B cell (primary cell): ENCODE data around the gene NUP210. TPM values are rescaled to one million over a fixed set of nuclear protein-coding genes. Genes with fewer than 3 reads are reported as not detected.
A peak's percentile ranks its signal among the peaks of the same experiment; 100 is the strongest.

Source experiments
- ATAC-seq: fragments of 200-7000 bp; cut with Tn5 transposase; one replicate; pipeline ENCODE4 v1.10.0; 2021; ENCODE audit warnings: low read depth, mild to moderate bottlenecking, moderate number of reproducible peaks, moderate library complexity
- CTCF ChIA-PET: fragments of 350-600 bp; sonication (Branson Sonifier 250); formaldehyde crosslinking; loops from one replicate; lab custom pipeline; 2021; ENCODE audit warnings: antibody characterized with exemption, inconsistent platforms; lab: Charles Lee
- POLR2A ChIA-PET: fragments of 350-600 bp; sonication (Branson Sonifier 250); formaldehyde crosslinking; loops from one replicate; lab custom pipeline; 2021; ENCODE audit warnings: antibody characterized with exemption; lab: Charles Lee
- DNase-seq: peaks from one replicate; pipeline ENCODE4 v3.0.0; 2013
- H2AFZ ChIP-seq: 2 replicates; pipeline ENCODE4 v1.6.1; 2012; ENCODE audit warnings: mild to moderate bottlenecking, low read depth, low read length; ENCODE audit not compliant: insufficient read depth, poor library complexity, severe bottlenecking
- H3K27ac ChIP-seq, 2 donors: 1 replicate in 1 of 2; 2 replicates in 1 of 2; pipeline ENCODE4 v1.5.1; 2012 to 2013; ENCODE audit warnings: low read length in 2 of 2, mild to moderate bottlenecking in 2 of 2, moderate library complexity in 1 of 2
- H3K27me3 ChIP-seq, 4 experiments: fragments of 200-600 bp in 1 of 4; sonication (generic) in 1 of 4; replicated peaks in 1 of 4; 1 replicate in 2 of 4; 2 replicates in 2 of 4; pipeline versions ENCODE4 v1.6.1 to v1.7.0; 2013 to 2016; ENCODE audit warnings: low read length in 3 of 4, mild to moderate bottlenecking in 2 of 4, mixed read lengths in 1 of 4, moderate library complexity in 1 of 4; ENCODE audit not compliant: insufficient read depth in 4 of 4, control insufficient read depth in 3 of 4; ENCODE audit errors: control extremely low read depth in 1 of 4
- H3K36me3 ChIP-seq, 2 experiments: replicated peaks in 1 of 2; 1 replicate in 1 of 2; 2 replicates in 1 of 2; pipeline versions ENCODE4 v1.6.1 to v1.7.1; 2013; ENCODE audit warnings: low read length in 1 of 2; ENCODE audit not compliant: insufficient read depth in 2 of 2, control insufficient read depth in 1 of 2; ENCODE audit errors: control extremely low read depth in 1 of 2, extremely low read depth in 1 of 2
- H3K4me1 ChIP-seq, 2 donors: fragments of 200-600 bp in 1 of 2; sonication (generic) in 1 of 2; 1 replicate in 1 of 2; 2 replicates in 1 of 2; pipeline versions ENCODE4 v1.5.1 to v1.6.1; 2013 to 2017; ENCODE audit warnings: low read length in 2 of 2; ENCODE audit not compliant: control insufficient read depth in 2 of 2, insufficient read depth in 2 of 2
- H3K4me2 ChIP-seq: replicated peaks from 2 replicates; pipeline ENCODE3; 2012; ENCODE audit warnings: mild to moderate bottlenecking, low read depth, low read length; ENCODE audit not compliant: poor library complexity, severe bottlenecking
- H3K4me3 ChIP-seq, 5 experiments: fragments of 200-600 bp in 1 of 5; sonication (generic) in 1 of 5; 1 replicate in 3 of 5; 2 replicates in 2 of 5; pipeline versions ENCODE4 v1.5.1 to v1.7.0; 2011 to 2016; ENCODE audit warnings: low read length in 4 of 5, mild to moderate bottlenecking in 4 of 5, low read depth in 2 of 5, control low read depth in 1 of 5, moderate library complexity in 1 of 5; ENCODE audit not compliant: insufficient read depth in 1 of 5; ENCODE audit errors: control extremely low read depth in 1 of 5, extremely low read depth in 1 of 5
- H3K79me2 ChIP-seq: fragments of 200-600 bp; sonication (generic); one replicate; pipeline ENCODE4 v1.6.0; 2016; ENCODE audit warnings: low read length; ENCODE audit not compliant: control insufficient read depth, insufficient read depth
- H3K9ac ChIP-seq: fragments of 200-600 bp; sonication (generic); 2 replicates; pipeline ENCODE4 v1.6.1; 2017; ENCODE audit warnings: mild to moderate bottlenecking, low read length, moderate library complexity
- H3K9me3 ChIP-seq, 3 donors: one replicate each; pipeline versions ENCODE4 v1.6.1 to v1.7.1; 2013; ENCODE audit warnings: low read length in 2 of 3; ENCODE audit not compliant: control insufficient read depth in 2 of 3, insufficient read depth in 1 of 3; ENCODE audit errors: control extremely low read depth in 1 of 3
- H4K20me1 ChIP-seq: 2 replicates; pipeline ENCODE4 v1.6.0; 2012; ENCODE audit warnings: mild to moderate bottlenecking, low read length; ENCODE audit not compliant: insufficient read depth, control insufficient read depth, poor library complexity, severe bottlenecking
- H3K27ac Mint-ChIP-seq: one replicate; pipeline ENCODE4 v1.8.0; 2021; ENCODE audit warnings: mixed read lengths
- H3K27me3 Mint-ChIP-seq: one replicate; pipeline ENCODE4 v1.8.0; 2021; ENCODE audit warnings: mixed read lengths
- H3K4me1 Mint-ChIP-seq: one replicate; pipeline ENCODE4 v1.8.0; 2021; ENCODE audit warnings: mixed read lengths
- H3K4me3 Mint-ChIP-seq: one replicate; pipeline ENCODE4 v1.8.0; 2021; ENCODE audit warnings: mixed read lengths
- H3K9me3 Mint-ChIP-seq: one replicate; pipeline ENCODE4 v1.8.0; 2022; ENCODE audit warnings: mixed read lengths; ENCODE audit not compliant: insufficient read depth
- EZH2 ChIP-seq: IDR thresholded peaks from 2 replicates; pipeline ENCODE4 v1.6.1; 2012; ENCODE audit warnings: borderline replicate concordance, low read depth, mild to moderate bottlenecking, moderate library complexity, low read length; ENCODE audit not compliant: insufficient read depth, poor library complexity, severe bottlenecking
- WGBS: methylation state at CpG from one replicate; pipeline ENCODE4 v1.1.5; 2013; ENCODE audit warnings: missing lambda C conversion rate; ENCODE audit not compliant: insufficient coverage; 5-methylcytosine and 5-hydroxymethylcytosine counted together
- intact Hi-C: fragments of 100-400 bp; cut with micrococcal nuclease; formaldehyde crosslinking; loops from one replicate; pipeline ENCODE4 v1.10.0; 2022
- polyA plus RNA-seq: library from polyadenylated mRNA; depleted of rRNA; stranded (reverse); fragments of >200 nt; gene quantifications from 2 replicates; pipeline ENCODE4 v1.2.3, GENCODE V29; 2012
- total RNA-seq, 2 donors: library from RNA; stranded (reverse); fragments of 120-200 nt in 1 of 2; gene quantifications; 1 replicate in 1 of 2; 2 replicates in 1 of 2; pipeline versions ENCODE4 v1.2.3 to v1.2.4, GENCODE V29; 2013 to 2022
- TF ChIP-seq, protein P1 (sequence below): fragments of 200-600 bp; IDR thresholded peaks from one replicate; pipeline ENCODE4 v1.8.0; 2022; ENCODE audit warnings: antibody characterized with exemption, mild to moderate bottlenecking

Gene NUP210
- total and polyA plus RNA-seq, 2 donors (not counting 1 experiment from before 2014, with no cell fraction given): 114 to 159 TPM

DNA sequence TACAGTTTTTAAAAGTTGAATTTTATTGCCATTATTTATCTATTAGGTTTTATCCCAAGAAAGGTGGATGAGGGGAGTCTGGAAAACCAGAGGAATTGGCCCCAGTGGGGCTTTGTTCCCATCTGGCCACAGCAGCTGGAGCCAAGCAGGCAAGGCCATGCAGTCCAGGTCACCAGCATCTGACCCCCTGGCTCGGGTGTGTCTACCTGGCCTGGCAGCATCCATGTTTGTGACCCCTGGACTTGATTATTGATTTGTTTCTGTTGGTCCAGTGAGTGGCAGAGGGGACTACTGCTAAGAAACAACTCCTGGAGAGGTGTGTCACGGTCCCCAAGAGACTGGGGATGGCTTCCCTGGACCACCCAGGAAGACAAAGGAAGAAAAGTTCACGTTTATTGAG, 111.1 kb downstream of the NUP210 start:
- TF ChIP-seq EZH2: no peak
- TF ChIP-seq, protein P1, sequence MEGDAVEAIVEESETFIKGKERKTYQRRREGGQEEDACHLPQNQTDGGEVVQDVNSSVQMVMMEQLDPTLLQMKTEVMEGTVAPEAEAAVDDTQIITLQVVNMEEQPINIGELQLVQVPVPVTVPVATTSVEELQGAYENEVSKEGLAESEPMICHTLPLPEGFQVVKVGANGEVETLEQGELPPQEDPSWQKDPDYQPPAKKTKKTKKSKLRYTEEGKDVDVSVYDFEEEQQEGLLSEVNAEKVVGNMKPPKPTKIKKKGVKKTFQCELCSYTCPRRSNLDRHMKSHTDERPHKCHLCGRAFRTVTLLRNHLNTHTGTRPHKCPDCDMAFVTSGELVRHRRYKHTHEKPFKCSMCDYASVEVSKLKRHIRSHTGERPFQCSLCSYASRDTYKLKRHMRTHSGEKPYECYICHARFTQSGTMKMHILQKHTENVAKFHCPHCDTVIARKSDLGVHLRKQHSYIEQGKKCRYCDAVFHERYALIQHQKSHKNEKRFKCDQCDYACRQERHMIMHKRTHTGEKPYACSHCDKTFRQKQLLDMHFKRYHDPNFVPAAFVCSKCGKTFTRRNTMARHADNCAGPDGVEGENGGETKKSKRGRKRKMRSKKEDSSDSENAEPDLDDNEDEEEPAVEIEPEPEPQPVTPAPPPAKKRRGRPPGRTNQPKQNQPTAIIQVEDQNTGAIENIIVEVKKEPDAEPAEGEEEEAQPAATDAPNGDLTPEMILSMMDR: no peak
- ChIA-PET CTCF (interaction anchor here (2.1 kb wide), 1 partner anchor 144 kb away, joined by 8 read pairs; no protein-coding TSS in a partner anchor), POLR2A (interaction anchor here (0.5 kb wide), 1 partner anchor 11 kb away, joined by 6 read pairs; no protein-coding TSS in a partner anchor)
- H3K9ac ChIP-seq: no peak overlapping the region
- H3K27me3 Mint-ChIP-seq: no peaks in the 10 kb centered on the region
- H3K4me1 ChIP-seq: no peaks in the 10 kb centered on the region
- H3K4me1 Mint-ChIP-seq: peaks cover 2% of the 10 kb centered on the region
- no peak overlapping the region for H3K27ac Mint-ChIP-seq
- peaks cover 0 to 6% of the 10 kb centered on the region in 2 experiments for H3K36me3 ChIP-seq
- H3K4me3 ChIP-seq: no peak overlapping the region
- ATAC-seq (no peak), DNase-seq (no peak)
- H3K4me3 Mint-ChIP-seq: no peak overlapping the region
- no peaks in the 10 kb centered on the region for H4K20me1 ChIP-seq
- no peaks in the 10 kb centered on the region for H3K9me3 ChIP-seq
- no peak overlapping the region for H2AFZ ChIP-seq
- intact Hi-C loops: no loop called here
- no peak overlapping the region for H3K27ac ChIP-seq
- no peaks in the 10 kb centered on the region for H3K9me3 Mint-ChIP-seq
- WGBS: 96% methylated on average over 3 of the region's 3 CpGs
- H3K27me3 ChIP-seq: no peaks in the 10 kb centered on the region
- H3K79me2 ChIP-seq: no peaks in the 10 kb centered on the region
- no peak overlapping the region for H3K4me2 ChIP-seq

DNA sequence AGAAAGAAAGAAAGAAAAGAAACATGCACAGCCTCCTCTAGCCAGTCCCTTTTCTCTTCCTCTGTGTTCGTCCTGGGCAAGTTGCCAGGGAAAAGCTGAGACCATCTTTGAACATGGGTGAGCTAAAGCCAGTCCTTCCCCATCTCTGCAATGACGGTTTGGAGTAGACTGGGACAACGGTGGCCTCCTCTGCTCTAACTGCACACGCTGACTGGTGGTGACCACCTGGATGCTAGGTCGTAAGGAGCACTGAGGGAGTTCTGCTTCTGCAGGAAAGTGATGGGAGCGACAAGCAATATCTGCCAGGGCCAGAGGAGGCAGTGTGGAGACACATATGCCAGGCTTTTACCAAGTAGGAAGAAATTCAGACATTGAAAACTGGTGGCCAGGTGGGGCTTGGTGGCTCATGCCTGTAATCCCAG, 111.7 kb downstream of the NUP210 start:
- H3K9me3 ChIP-seq: no peaks in the 10 kb centered on the region
- peak; percentile 60 for DNase-seq
- H3K4me1 Mint-ChIP-seq: peaks cover 2% of the 10 kb centered on the region
- no peaks in the 10 kb centered on the region for H3K4me1 ChIP-seq
- no peak overlapping the region for H3K4me3 ChIP-seq
- H3K4me3 Mint-ChIP-seq: no peak overlapping the region
- TF ChIP-seq EZH2: no peak
- TF ChIP-seq, protein P1: peak; percentile 49
- H3K9me3 Mint-ChIP-seq: no peaks in the 10 kb centered on the region
- intact Hi-C loops: loop anchor here (1.0 kb wide), 1 partner anchor 216 kb away; no protein-coding TSS in a partner anchor
- no peak overlapping the region for H3K9ac ChIP-seq
- H2AFZ ChIP-seq: no peak overlapping the region
- no peaks in the 10 kb centered on the region for H3K27me3 Mint-ChIP-seq
- H3K27me3 ChIP-seq: no peaks in the 10 kb centered on the region
- POLR2A ChIA-PET: interaction anchor here (0.5 kb wide), 1 partner anchor 10 kb away, joined by 6 read pairs; no protein-coding TSS in a partner anchor
- H3K27ac Mint-ChIP-seq: no peak overlapping the region
- no peak overlapping the region for H3K4me2 ChIP-seq
- CTCF ChIA-PET: interaction anchor here (0.8 to 2.8 kb wide), 5 partner anchors 132 to 216 kb away, joined by 3 to 15 read pairs (median 4); no protein-coding TSS in a partner anchor
- no peaks in the 10 kb centered on the region for H4K20me1 ChIP-seq
- H3K79me2 ChIP-seq: no peaks in the 10 kb centered on the region
- WGBS: 24% methylated on average over 5 of the region's 6 CpGs
- H3K27ac ChIP-seq: no peak overlapping the region
- ATAC-seq: peak; percentile 28
- H3K36me3 ChIP-seq: no peaks in the 10 kb centered on the region
